Hindlimb muscle (tissue), 1 donor: ENCODE measurements around the gene AMPH. TPM values are rescaled to one million over a fixed set of nuclear protein-coding genes. Genes with fewer than 3 reads are reported as not detected.
"Not testable (repeated sequence)": the region's sequence is repeated elsewhere in the genome, so short reads cannot be mapped to it uniquely, and the experiment has no call there.

Experiments used
- DNase-seq: peaks from one replicate; pipeline ENCODE4 v3.0.0-alpha.2; 2013
- polyA plus RNA-seq: library from polyadenylated mRNA; unstranded; fragments of 120-200 nt; gene quantifications from one replicate; pipeline ENCODE4 v1.2.1, GENCODE V29; 2013; ENCODE audit not compliant: insufficient read length

The AMPH gene
- polyA plus RNA-seq, 1 donor = 4.8 TPM

GRCh38 chr7:38393874-38394273, 237.3 kb downstream of the AMPH start:
- DNase-seq = no peak

GRCh38 chr7:38391751-38392150, 239.4 kb downstream of the AMPH start:
- no peak for DNase-seq

- no peak for DNase-seq
Observed at GRCh38 chr7:38385682-38386081, 245.5 kb downstream of the AMPH start.

GRCh38 chr7:38383281-38383680, 247.9 kb downstream of the AMPH start:
- DNase-seq = no peak

GRCh38 chr7:38382684-38383083, 248.5 kb downstream of the AMPH start:
- no peak for DNase-seq

- DNase-seq = no peak
Observed at GRCh38 chr7:38375453-38375852, 255.7 kb downstream of the AMPH start.

GRCh38 chr7:38374507-38374906, 256.7 kb downstream of the AMPH start:
- DNase-seq = no peak

GRCh38 chr7:38373155-38373554, 258.0 kb downstream of the AMPH start:
- DNase-seq = no peak

- no peak for DNase-seq
Observed at GRCh38 chr7:38372290-38372689, 258.9 kb downstream of the AMPH start.

GRCh38 chr7:38369816-38370493, 261.2 kb downstream of the AMPH start:
- peak; percentile 35 for DNase-seq

- DNase-seq = peak; percentile 36
Observed at GRCh38 chr7:38368191-38368605, 263.0 kb downstream of the AMPH start.

- no peak for DNase-seq
Observed at GRCh38 chr7:38367301-38367890, 263.8 kb downstream of the AMPH start.

GRCh38 chr7:38363379-38363778, 267.8 kb downstream of the AMPH start:
- DNase-seq = not testable (repeated sequence)

- DNase-seq = not testable (repeated sequence)
Observed at GRCh38 chr7:38362611-38363237, 268.4 kb downstream of the AMPH start.

GRCh38 chr7:38360776-38361175, 270.4 kb downstream of the AMPH start:
- DNase-seq = no peak

GRCh38 chr7:38359071-38359601, 272.0 kb downstream of the AMPH start:
- not testable (repeated sequence) for DNase-seq

GRCh38 chr7:38358273-38358831, 272.8 kb downstream of the AMPH start:
- not testable (repeated sequence) for DNase-seq

- DNase-seq = not testable (repeated sequence)
Observed at GRCh38 chr7:38354271-38354851, 276.8 kb downstream of the AMPH start.

- DNase-seq = not testable (repeated sequence)
Observed at GRCh38 chr7:38353431-38353881, 277.7 kb downstream of the AMPH start.

- no peak for DNase-seq
Observed at GRCh38 chr7:38351601-38352000, 279.6 kb downstream of the AMPH start.

GRCh38 chr7:38350777-38351176, 280.4 kb downstream of the AMPH start:
- not testable (repeated sequence) for DNase-seq

- DNase-seq = not testable (repeated sequence)
Observed at GRCh38 chr7:38349869-38350583, 281.1 kb downstream of the AMPH start.
